ENCODE data around the gene PIK3R6. TPM values are rescaled to one million over a fixed set of nuclear protein-coding genes. Genes with fewer than 3 reads are reported as not detected.

PIK3R6 gene
- total and polyA plus RNA-seq, 10 of the 15 experiments (the other 5 are each of a cell fraction or from before 2014, with no cell fraction given) = 6.7 to 146 (median 68.2) TPM

DNA sequence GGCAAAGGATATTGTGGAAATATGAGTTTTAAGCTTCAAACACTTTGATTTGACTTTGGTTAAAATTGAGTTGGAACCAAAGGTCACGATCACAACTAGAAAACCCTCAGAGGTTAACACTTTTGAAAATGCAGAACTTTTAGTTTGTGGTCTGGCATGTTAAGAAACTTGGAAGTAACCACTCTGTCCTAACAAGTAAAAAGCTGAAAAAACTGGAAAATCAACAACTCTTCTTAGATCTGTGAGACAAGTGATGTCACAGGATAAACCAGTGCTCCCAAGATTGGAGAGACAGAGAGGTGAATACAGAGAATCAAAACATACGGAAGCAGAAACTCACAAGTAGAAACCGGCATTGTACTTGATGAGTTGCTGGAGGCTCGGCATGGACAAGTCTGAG is 85.7 kb downstream of the PIK3R6 start:
- Histone ChIP-seq H4K20me1 (ENCODE audit: control insufficient read depth, insufficient read depth) (no peaks in the 10 kb centered on the region), H3K36me3 (ENCODE audit: control insufficient read depth in 2 of 2, insufficient read depth in 2 of 2, low read length in 1 of 2) (no peaks in the 10 kb centered on the region), H3K27me3 (replicated peaks in 1 of 2; ENCODE audit: control insufficient read depth in 2 of 2, insufficient read depth in 2 of 2, low read length in 1 of 2) (no peaks in the 10 kb centered on the region), H2AFZ (ENCODE audit: control insufficient read depth, low read depth, low read length) (no peak overlapping the region), H3K4me1 (ENCODE audit: control insufficient read depth, insufficient read depth, low read length) (no peaks in the 10 kb centered on the region), H3K79me2 (ENCODE audit: control insufficient read depth, insufficient read depth, low read length) (no peaks in the 10 kb centered on the region), H3K27ac (ENCODE audit: control insufficient read depth, insufficient read depth) (no peak overlapping the region), H3K4me3 (no peak overlapping the region), H3K4me2 (ENCODE audit: control insufficient read depth, insufficient read depth) (no peak overlapping the region), H3K9me3 (replicated peaks; ENCODE audit: control insufficient read depth, insufficient read depth, low read length) (no peaks in the 10 kb centered on the region), H3K9ac (ENCODE audit: control insufficient read depth, insufficient read depth, low read length) (no peak overlapping the region)
- in situ Hi-C loops (cut with MboI) = no loop called here
- FAIRE-seq (no peak), DNase-seq (ENCODE audit: low read depth, low spot score) (no peak), ATAC-seq (no peak)
- POLR2A ChIA-PET = interaction anchor here (0.6 kb wide), 1 partner anchor 407 kb away, joined by 3 read pairs; no protein-coding TSS in a partner anchor
- SMC1A ChIA-PET (ENCODE audit: uncharacterized antibody, unreplicated experiment) = interaction anchor here (0.7 to 1.2 kb wide), 2 partner anchors 113 to 371 kb away, joined by 3 to 4 read pairs; no protein-coding TSS in a partner anchor
- intact Hi-C loops (cut with micrococcal nuclease; ENCODE audit: unreplicated experiment) = no loop called here
- RAD21 ChIA-PET (ENCODE audit: unreplicated experiment) = no interaction called here
- TF ChIP-seq, protein P1, sequence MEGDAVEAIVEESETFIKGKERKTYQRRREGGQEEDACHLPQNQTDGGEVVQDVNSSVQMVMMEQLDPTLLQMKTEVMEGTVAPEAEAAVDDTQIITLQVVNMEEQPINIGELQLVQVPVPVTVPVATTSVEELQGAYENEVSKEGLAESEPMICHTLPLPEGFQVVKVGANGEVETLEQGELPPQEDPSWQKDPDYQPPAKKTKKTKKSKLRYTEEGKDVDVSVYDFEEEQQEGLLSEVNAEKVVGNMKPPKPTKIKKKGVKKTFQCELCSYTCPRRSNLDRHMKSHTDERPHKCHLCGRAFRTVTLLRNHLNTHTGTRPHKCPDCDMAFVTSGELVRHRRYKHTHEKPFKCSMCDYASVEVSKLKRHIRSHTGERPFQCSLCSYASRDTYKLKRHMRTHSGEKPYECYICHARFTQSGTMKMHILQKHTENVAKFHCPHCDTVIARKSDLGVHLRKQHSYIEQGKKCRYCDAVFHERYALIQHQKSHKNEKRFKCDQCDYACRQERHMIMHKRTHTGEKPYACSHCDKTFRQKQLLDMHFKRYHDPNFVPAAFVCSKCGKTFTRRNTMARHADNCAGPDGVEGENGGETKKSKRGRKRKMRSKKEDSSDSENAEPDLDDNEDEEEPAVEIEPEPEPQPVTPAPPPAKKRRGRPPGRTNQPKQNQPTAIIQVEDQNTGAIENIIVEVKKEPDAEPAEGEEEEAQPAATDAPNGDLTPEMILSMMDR (IDR thresholded peaks at IDR 0.05 in 2 of 3, conservative IDR thresholded peaks at IDR 0.05 in 1 of 3; ENCODE audit: control insufficient read depth in 2 of 3, extremely low read depth in 1 of 3, insufficient read depth in 1 of 3, low read depth in 3 of 3, low read length in 3 of 3) = no peak
- no peak for TF ChIP-seq FOXM1 (IDR thresholded peaks at IDR 0.05; ENCODE audit: low read depth, low read length)
- TF ChIP-seq BRCA1 (IDR thresholded peaks at IDR 0.05; ENCODE audit: low read depth, low read length) = no peak
- TF ChIP-seq MXI1 (IDR thresholded peaks at IDR 0.05; ENCODE audit: low read depth, low read length) = no peak
- TF ChIP-seq, protein P2, sequence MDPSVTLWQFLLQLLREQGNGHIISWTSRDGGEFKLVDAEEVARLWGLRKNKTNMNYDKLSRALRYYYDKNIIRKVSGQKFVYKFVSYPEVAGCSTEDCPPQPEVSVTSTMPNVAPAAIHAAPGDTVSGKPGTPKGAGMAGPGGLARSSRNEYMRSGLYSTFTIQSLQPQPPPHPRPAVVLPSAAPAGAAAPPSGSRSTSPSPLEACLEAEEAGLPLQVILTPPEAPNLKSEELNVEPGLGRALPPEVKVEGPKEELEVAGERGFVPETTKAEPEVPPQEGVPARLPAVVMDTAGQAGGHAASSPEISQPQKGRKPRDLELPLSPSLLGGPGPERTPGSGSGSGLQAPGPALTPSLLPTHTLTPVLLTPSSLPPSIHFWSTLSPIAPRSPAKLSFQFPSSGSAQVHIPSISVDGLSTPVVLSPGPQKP (IDR thresholded peaks at IDR 0.05; ENCODE audit: low read depth, low read length) = no peak
- TF ChIP-seq TCF12 (IDR thresholded peaks at IDR 0.05; ENCODE audit: low read depth, low read length) = no peak
- TF ChIP-seq ETV6 (conservative IDR thresholded peaks at IDR 0.05 in 1 of 2, IDR thresholded peaks at IDR 0.05 in 1 of 2; ENCODE audit: borderline replicate concordance in 1 of 2, low read depth in 1 of 2) = no peak
- no peak for TF ChIP-seq ZBED1 (IDR thresholded peaks at IDR 0.05; ENCODE audit: borderline replicate concordance)
- TF ChIP-seq, protein P3, sequence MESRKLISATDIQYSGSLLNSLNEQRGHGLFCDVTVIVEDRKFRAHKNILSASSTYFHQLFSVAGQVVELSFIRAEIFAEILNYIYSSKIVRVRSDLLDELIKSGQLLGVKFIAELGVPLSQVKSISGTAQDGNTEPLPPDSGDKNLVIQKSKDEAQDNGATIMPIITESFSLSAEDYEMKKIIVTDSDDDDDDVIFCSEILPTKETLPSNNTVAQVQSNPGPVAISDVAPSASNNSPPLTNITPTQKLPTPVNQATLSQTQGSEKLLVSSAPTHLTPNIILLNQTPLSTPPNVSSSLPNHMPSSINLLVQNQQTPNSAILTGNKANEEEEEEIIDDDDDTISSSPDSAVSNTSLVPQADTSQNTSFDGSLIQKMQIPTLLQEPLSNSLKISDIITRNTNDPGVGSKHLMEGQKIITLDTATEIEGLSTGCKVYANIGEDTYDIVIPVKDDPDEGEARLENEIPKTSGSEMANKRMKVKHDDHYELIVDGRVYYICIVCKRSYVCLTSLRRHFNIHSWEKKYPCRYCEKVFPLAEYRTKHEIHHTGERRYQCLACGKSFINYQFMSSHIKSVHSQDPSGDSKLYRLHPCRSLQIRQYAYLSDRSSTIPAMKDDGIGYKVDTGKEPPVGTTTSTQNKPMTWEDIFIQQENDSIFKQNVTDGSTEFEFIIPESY (IDR thresholded peaks at IDR 0.05) = no peak
- TF ChIP-seq ZSCAN29 (IDR thresholded peaks at IDR 0.05) = no peak
- TF ChIP-seq WRNIP1 (IDR thresholded peaks at IDR 0.05; ENCODE audit: borderline replicate concordance, low read depth, low read length) = no peak
- TF ChIP-seq GATAD2B (conservative IDR thresholded peaks at IDR 0.05; ENCODE audit: low read depth) = no peak
- no peak for TF ChIP-seq EED (IDR thresholded peaks at IDR 0.05; ENCODE audit: low read depth)
- TF ChIP-seq NFXL1 (IDR thresholded peaks at IDR 0.05; ENCODE audit: borderline replicate concordance) = no peak
- TF ChIP-seq MEF2B (IDR thresholded peaks at IDR 0.05; ENCODE audit: partially characterized antibody, poor library complexity, severe bottlenecking) = no peak
- BruUV-seq (replicated peaks) = no TSS peak
- CTCF ChIA-PET = interaction anchor here (2.1 to 3.0 kb wide), 2 partner anchors 113 to 216 kb away, joined by 7 read pairs; no protein-coding TSS in a partner anchor
- WGBS (ENCODE audit: insufficient coverage, insufficient replicate concordance, low lambda C conversion rate, missing lambda C conversion rate) = 93% methylated on average over 4 of the region's 4 CpGs

Data from GM12878 (cell line).